Measurements from ENCODE around the gene FASLG.

DNA sequence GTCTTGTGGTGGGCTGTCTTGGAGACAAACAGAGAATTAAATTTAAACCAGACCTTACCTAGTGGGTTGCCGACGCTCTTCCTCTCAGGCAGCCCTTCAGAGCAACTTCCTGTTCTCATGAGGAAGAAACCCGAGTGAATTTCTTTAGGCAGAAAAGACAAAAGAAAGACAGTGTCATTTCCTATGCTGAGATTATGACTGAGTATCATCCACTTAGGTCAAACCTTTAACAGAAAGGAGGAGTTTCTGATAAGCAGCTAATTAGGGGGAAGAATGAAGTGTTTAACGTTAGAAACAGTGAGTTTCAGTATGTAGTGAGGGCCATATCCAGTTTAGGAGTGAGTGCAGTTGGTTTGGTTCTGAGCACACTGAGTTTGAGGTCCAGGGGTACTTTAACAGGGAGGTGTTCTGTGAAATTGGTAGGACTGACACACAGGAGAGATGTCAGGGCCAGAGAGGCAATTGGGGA lies 38.7 kb downstream of the FASLG start:
- TF ChIP-seq CTCF (IDR thresholded peaks at IDR 0.05): no peak
- no peak for TF ChIP-seq POLR2AphosphoS5 (IDR thresholded peaks at IDR 0.05)
- no peak for TF ChIP-seq POLR2A (IDR thresholded peaks at IDR 0.05)
- TF ChIP-seq EP300 (IDR thresholded peaks at IDR 0.05): no peak
